Measurements from ENCODE around the gene OR8G5.

- TF ChIP-seq EP300 (IDR thresholded peaks at IDR 0.05) (no peak), POLR2A (IDR thresholded peaks at IDR 0.05) (no peak), CTCF (IDR thresholded peaks at IDR 0.05) (no peak)
Measured at GRCh38 chr11:124297921-124298320, 41.7 kb downstream of the OR8G5 start.
